Spleen (tissue), 11 donors: ENCODE data around the gene PARD3B. TPM values are rescaled to one million over a fixed set of nuclear protein-coding genes. Genes with fewer than 3 reads are reported as not detected.

ENCODE experiments used
- DNase-seq: peaks from one replicate; pipeline ENCODE4 v3.0.0-alpha.2; 2020
- H3K27ac ChIP-seq, 8 donors: fragments of 200-600 bp; sonication (generic) in 7 of 8; 1 replicate in 4 of 8; 2 replicates in 4 of 8; pipeline versions ENCODE4 v1.5.0 to v1.8.0; 2016 to 2021; ENCODE audit warnings: inconsistent platforms in 4 of 8, mild to moderate bottlenecking in 4 of 8, moderate library complexity in 1 of 8
- H3K27me3 ChIP-seq, 7 donors: fragments of 200-600 bp; sonication (generic) in 6 of 7; replicated peaks in 1 of 7; 1 replicate in 4 of 7; 2 replicates in 3 of 7; pipeline versions ENCODE4 v1.5.0 to v1.8.0; 2016 to 2021; ENCODE audit warnings: inconsistent platforms in 3 of 7, mild to moderate bottlenecking in 1 of 7
- H3K36me3 ChIP-seq, 6 donors: fragments of 200-600 bp; sonication (generic) in 5 of 6; 1 replicate in 4 of 6; 2 replicates in 2 of 6; pipeline versions ENCODE4 v1.5.0 to v1.8.0; 2016 to 2021; ENCODE audit warnings: inconsistent platforms in 2 of 6
- H3K4me1 ChIP-seq, 6 donors: fragments of 200-600 bp; sonication (generic) in 5 of 6; 1 replicate in 3 of 6; 2 replicates in 3 of 6; pipeline versions ENCODE4 v1.5.0 to v1.8.0; 2016 to 2021; ENCODE audit warnings: inconsistent platforms in 3 of 6
- H3K4me3 ChIP-seq, 8 donors: fragments of 200-600 bp; sonication (generic) in 7 of 8; 1 replicate in 4 of 8; 2 replicates in 4 of 8; pipeline versions ENCODE4 v1.5.0 to v1.8.0; 2016 to 2021; ENCODE audit warnings: inconsistent platforms in 4 of 8, mild to moderate bottlenecking in 4 of 8, moderate library complexity in 2 of 8
- H3K9me3 ChIP-seq, 8 donors: fragments of 200-600 bp; sonication (generic) in 7 of 8; 1 replicate in 4 of 8; 2 replicates in 4 of 8; pipeline versions ENCODE4 v1.5.0 to v1.8.0; 2016 to 2021; ENCODE audit warnings: inconsistent platforms in 4 of 8
- CTCF ChIP-seq, 11 experiments: fragments of 200-600 bp in 7 of 11; fragments of 450-650 bp in 4 of 11; sonication (generic) in 4 of 11; IDR thresholded peaks in 8 of 11; conservative IDR thresholded peaks in 3 of 11; 1 replicate in 7 of 11; 2 replicates in 4 of 11; pipeline versions ENCODE4 v1.4.0 to v1.8.0; 2016 to 2021; ENCODE audit warnings: antibody characterized with exemption in 11 of 11, inconsistent platforms in 4 of 11, mild to moderate bottlenecking in 1 of 11
- POLR2A ChIP-seq, 3 donors: fragments of 450-650 bp; IDR thresholded peaks; one replicate each; pipeline ENCODE4 v1.5.1; 2017; ENCODE audit warnings: antibody characterized with exemption in 3 of 3, mild to moderate bottlenecking in 1 of 3
- POLR2AphosphoS5 ChIP-seq, 3 donors: sonication (generic); formaldehyde crosslinking; IDR thresholded peaks; one replicate each; pipeline ENCODE4 v1.5.1; 2017; ENCODE audit warnings: antibody characterized with exemption in 3 of 3
- WGBS, 5 donors: extraction: QIAGEN DNeasy Blood & Tissue Kit in 3 of 5; methylation state at CpG; one replicate each; pipeline versions ENCODE4 v1.1.5 to v1.1.7; 2013 to 2018; 5-methylcytosine and 5-hydroxymethylcytosine counted together
- intact Hi-C: fragments of 100-400 bp; cut with DNase I; formaldehyde crosslinking; loops from one replicate; pipeline ENCODE4 v1.15.0; 2023; ENCODE audit warnings: low total_unique reads
- polyA plus RNA-seq, 3 donors: library from polyadenylated mRNA; stranded (reverse); fragments of 200-250 nt; gene quantifications; one replicate each; pipeline ENCODE4 v1.2.1, GENCODE V29; 2013
- total RNA-seq, 7 donors: library from RNA; depleted of rRNA in 3 of 7; stranded (reverse); fragments of >200 nt in 3 of 7; fragmentation: NEBNext Ultra II Directional in 4 of 7; extraction: Animal tissue kit (Norgen Biotek cat#: 25700) in 4 of 7; gene quantifications; one replicate each; pipeline versions ENCODE4 v1.1.0 to v1.2.1, GENCODE V29; 2016 to 2021
- donor health status: healthy with polysubstance abuse.
- donor health status: DM: no; HTN: no; CAD: no; lungs with moderate emphysema.
- donor health status: DM: no; HTN: no; CAD: no.
- donor health status: Bipolar disorder and iron deficiency.
- donor health status: healthy.
- donor health status: DM: no; HTN: no; CAD: no.
- donor health status: DM: yes; HTN: yes; CAD: no.

Gene PARD3B
- total and polyA plus RNA-seq, 10 donors, result 0.85 to 27.8 (median 14.7) TPM

DNA sequence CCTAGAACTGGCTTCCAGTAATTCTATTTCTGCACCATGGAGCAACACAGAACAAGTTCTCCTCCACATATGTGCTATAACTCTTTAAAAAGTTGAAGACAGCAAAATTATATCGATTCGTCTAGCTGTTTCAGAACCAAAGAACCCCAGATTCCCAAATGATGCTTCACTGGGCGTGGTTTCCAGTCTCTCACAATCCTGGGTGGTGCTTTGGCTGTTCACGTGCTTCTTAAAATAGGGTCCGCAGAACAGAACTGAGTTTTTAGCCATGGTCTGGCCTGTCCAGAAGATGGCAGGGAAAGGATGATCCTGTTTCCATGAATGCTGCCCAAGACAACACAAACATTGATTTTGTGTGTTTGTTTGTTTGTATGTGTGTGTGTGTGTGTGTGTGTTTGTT lies 37.6 kb upstream of the PARD3B start:
- WGBS, 5 donors, result 89 to 95% (median 93%) methylated on average over 5 of the region's 5 CpGs
- no peak overlapping the region for H3K4me3 ChIP-seq
- no peak overlapping the region for H3K27ac ChIP-seq
- no peak for TF ChIP-seq POLR2A (IDR thresholded peaks at IDR 0.05)
- TF ChIP-seq CTCF (IDR thresholded peaks at IDR 0.05 in 8 of 11, conservative IDR thresholded peaks at IDR 0.05 in 3 of 11), result no peak
- TF ChIP-seq POLR2AphosphoS5 (IDR thresholded peaks at IDR 0.05), result no peak
- H3K4me1 ChIP-seq, result no peaks in the 10 kb centered on the region
- no peak for DNase-seq
- intact Hi-C loops, result no loop called here
- no peaks in the 10 kb centered on the region for H3K27me3 ChIP-seq
- no peaks in the 10 kb centered on the region for H3K9me3 ChIP-seq
- no peaks in the 10 kb centered on the region for H3K36me3 ChIP-seq

DNA sequence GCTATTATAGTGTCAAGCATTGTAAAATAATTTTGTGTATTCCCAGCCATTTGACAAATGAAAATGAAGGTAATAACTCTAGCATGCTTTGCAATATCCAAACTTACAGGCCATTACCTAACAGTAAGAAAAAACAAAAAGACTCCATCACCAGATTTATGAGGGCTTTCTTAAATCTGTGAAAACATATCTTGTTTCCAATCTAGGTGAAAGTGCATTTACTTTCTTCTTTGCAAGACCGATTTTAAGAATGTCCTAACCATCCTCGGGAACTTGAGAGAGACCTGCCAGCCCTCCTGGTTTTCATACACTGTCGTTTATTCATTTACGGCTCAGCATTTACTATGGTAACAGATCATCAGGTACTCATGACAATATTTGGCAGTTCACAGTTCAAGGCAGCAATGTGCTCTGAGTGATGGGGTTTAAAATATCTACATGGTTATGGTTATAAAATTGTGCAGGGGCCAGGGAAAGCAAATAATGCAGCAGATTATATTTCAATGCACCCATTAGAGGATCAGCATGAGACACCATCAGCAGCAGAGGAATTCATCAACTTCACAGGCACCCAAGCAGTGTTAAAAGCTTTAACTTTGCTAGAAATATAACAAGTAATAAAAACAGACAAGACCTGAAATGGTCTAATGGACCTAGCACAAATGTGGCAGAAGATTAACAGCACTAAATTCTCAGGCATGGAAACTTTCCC lies 34.4 kb upstream of the PARD3B start:
- WGBS, 5 donors, result 89 to 96% (median 91%) methylated on average over 4 of the region's 4 CpGs
- H3K9me3 ChIP-seq, result no peaks in the 10 kb centered on the region
- H3K27me3 ChIP-seq, result no peaks in the 10 kb centered on the region
- no peak for DNase-seq
- no peak overlapping the region for H3K27ac ChIP-seq
- TF ChIP-seq CTCF (IDR thresholded peaks at IDR 0.05 in 8 of 11, conservative IDR thresholded peaks at IDR 0.05 in 3 of 11) (no peak), POLR2A (IDR thresholded peaks at IDR 0.05) (no peak), POLR2AphosphoS5 (IDR thresholded peaks at IDR 0.05) (no peak)
- no peaks in the 10 kb centered on the region for H3K4me1 ChIP-seq
- H3K4me3 ChIP-seq, result no peak overlapping the region
- no peaks in the 10 kb centered on the region for H3K36me3 ChIP-seq
- intact Hi-C loops, result no loop called here

DNA sequence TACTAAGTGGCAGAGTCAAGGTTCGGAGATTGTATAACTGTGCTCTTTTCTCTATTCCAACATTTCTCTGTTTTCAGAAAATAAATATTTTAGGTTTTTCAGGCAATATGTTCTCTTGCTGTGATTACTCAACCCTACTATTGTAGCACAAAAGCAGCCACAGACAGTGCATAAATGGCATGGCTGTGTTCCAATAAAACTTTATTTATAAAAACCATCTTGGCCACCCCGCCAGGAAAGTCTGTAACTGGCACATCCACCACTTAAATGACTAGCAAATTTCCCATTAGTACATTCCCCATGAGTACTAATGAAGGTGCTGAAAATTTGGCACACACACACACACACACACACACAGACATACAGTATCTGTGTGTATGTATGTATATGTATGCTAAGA lies 30.8 kb upstream of the PARD3B start:
- Histone ChIP-seq H3K36me3 (no peaks in the 10 kb centered on the region), H3K4me1 (no peaks in the 10 kb centered on the region), H3K4me3 (no peak overlapping the region), H3K9me3 (peaks cover 0 to 7% (median 0%) of the 10 kb centered on the region in 8 donors), H3K27ac (no peak overlapping the region), H3K27me3 (no peaks in the 10 kb centered on the region)
- WGBS, 5 donors, result 59 to 98% (median 90%) methylated on average over 2 of the region's 2 CpGs
- TF ChIP-seq POLR2A (IDR thresholded peaks at IDR 0.05) (no peak), POLR2AphosphoS5 (IDR thresholded peaks at IDR 0.05) (no peak), CTCF (IDR thresholded peaks at IDR 0.05 in 8 of 11, conservative IDR thresholded peaks at IDR 0.05 in 3 of 11) (no peak)
- no peak for DNase-seq
- intact Hi-C loops, result no loop called here

DNA sequence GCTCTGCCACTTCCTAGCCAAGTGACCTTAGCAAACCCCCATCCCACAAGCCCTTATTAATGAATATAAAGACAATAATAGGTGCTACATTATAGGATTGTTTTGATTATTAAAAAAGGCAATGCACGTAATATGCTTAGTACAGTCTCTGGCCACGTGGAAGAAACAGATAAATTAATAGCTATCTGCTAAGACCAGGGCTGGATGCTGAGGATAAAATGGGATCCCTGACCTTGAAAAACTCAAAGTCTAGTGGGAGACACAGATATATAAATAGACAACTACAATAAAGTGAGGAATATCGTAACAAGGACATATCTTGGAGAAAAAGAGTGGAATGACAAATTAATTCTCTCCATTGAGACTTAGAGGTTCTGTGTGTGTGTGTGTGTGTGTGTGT lies 29.9 kb upstream of the PARD3B start:
- no peak for DNase-seq
- H3K4me1 ChIP-seq, result no peaks in the 10 kb centered on the region
- TF ChIP-seq POLR2AphosphoS5 (IDR thresholded peaks at IDR 0.05), result no peak
- TF ChIP-seq CTCF (IDR thresholded peaks at IDR 0.05 in 8 of 11, conservative IDR thresholded peaks at IDR 0.05 in 3 of 11), result no peak
- TF ChIP-seq POLR2A (IDR thresholded peaks at IDR 0.05), result no peak
- no peaks in the 10 kb centered on the region for H3K27me3 ChIP-seq
- 81 to 87% (median 84%) methylated on average over 3 of the region's 3 CpGs for WGBS, 5 donors
- no peaks in the 10 kb centered on the region for H3K36me3 ChIP-seq
- intact Hi-C loops, result no loop called here
- no peak overlapping the region for H3K27ac ChIP-seq
- no peak overlapping the region for H3K4me3 ChIP-seq
- peaks cover 0 to 7% (median 0%) of the 10 kb centered on the region in 8 donors for H3K9me3 ChIP-seq
